Nephron progenitor cell (in vitro differentiated cells): ENCODE measurements around the gene HDAC4.
A peak's percentile ranks its signal among the peaks of the same experiment; 100 is the strongest.

ENCODE experiments used
- DNase-seq: peaks from one replicate; pipeline ENCODE4 v3.0.0; 2021
- H3K27ac Mint-ChIP-seq: 2 replicates; pipeline ENCODE4 v1.8.0; 2021; ENCODE audit warnings: mild to moderate bottlenecking, moderate library complexity, mixed read lengths
- H3K27me3 Mint-ChIP-seq: 2 replicates; pipeline ENCODE4 v1.8.0; 2021; ENCODE audit warnings: mild to moderate bottlenecking, low read depth, mixed read lengths; ENCODE audit not compliant: poor library complexity
- H3K36me3 Mint-ChIP-seq: 2 replicates; pipeline ENCODE4 v1.8.0; 2021; ENCODE audit warnings: low read depth, mixed read lengths
- H3K4me1 Mint-ChIP-seq: 2 replicates; pipeline ENCODE4 v1.8.0; 2021; ENCODE audit warnings: mixed read lengths
- H3K4me3 Mint-ChIP-seq: 2 replicates; pipeline ENCODE4 v1.8.0; 2021; ENCODE audit warnings: mild to moderate bottlenecking, moderate library complexity, mixed read lengths
- H3K9me3 Mint-ChIP-seq: 2 replicates; pipeline ENCODE4 v1.8.0; 2021; ENCODE audit warnings: mild to moderate bottlenecking, moderate library complexity, mixed read lengths
- TF ChIP-seq, protein P1 (sequence below): fragments of 200-600 bp; sonication (generic); IDR thresholded peaks from 2 replicates; pipeline ENCODE4 v1.5.0; 2021; ENCODE audit warnings: antibody characterized with exemption

Gene HDAC4

DNA sequence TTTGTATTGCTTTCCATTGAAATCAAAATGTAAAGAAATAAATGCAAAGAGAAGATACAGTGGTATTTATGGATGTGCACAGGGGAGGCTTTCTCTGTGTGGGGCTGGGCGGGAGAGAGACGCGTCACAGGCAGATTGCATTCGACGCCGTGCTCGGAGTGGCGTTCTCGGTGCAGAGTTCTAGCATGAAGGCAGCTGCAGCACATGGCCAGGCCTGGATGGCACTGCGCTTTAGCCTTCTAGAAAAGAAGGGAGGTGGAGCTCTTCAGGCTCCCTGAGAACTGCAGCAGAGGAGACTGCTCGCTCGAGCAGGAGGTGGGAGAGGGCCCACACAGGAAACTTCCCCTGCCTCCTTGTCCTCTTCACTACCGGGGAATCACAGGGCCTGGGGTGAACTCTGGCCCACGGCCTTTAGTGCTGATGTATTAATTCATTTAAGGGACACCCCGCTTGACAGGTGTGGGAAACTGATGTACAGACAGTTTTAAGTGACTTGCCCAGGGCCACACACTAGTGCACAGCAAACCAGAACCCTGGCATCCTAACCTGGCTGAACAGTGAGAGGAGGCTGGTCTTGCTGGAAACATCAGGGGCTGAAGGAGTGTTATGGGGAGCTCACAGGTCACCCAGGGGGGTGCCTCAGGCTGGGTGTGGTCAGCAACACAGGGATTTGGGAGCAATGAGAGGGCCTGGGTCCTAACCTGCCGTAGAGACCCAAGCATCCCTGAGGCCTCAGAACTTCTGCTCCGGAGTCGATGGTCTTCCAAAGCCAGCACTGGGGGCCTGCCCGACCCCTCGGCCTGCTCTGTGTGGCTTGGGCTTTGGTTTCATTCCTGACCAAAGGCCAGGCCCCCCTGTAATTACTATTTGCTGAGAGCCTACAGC is 199.9 kb downstream of the HDAC4 start:
- H3K36me3 Mint-ChIP-seq: peaks cover 30% of the 10 kb centered on the region
- TF ChIP-seq, protein P1, sequence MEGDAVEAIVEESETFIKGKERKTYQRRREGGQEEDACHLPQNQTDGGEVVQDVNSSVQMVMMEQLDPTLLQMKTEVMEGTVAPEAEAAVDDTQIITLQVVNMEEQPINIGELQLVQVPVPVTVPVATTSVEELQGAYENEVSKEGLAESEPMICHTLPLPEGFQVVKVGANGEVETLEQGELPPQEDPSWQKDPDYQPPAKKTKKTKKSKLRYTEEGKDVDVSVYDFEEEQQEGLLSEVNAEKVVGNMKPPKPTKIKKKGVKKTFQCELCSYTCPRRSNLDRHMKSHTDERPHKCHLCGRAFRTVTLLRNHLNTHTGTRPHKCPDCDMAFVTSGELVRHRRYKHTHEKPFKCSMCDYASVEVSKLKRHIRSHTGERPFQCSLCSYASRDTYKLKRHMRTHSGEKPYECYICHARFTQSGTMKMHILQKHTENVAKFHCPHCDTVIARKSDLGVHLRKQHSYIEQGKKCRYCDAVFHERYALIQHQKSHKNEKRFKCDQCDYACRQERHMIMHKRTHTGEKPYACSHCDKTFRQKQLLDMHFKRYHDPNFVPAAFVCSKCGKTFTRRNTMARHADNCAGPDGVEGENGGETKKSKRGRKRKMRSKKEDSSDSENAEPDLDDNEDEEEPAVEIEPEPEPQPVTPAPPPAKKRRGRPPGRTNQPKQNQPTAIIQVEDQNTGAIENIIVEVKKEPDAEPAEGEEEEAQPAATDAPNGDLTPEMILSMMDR: no peak
- H3K9me3 Mint-ChIP-seq: no peaks in the 10 kb centered on the region
- peak overlapping the region; percentile 61 for H3K27ac Mint-ChIP-seq
- DNase-seq: no peak
- H3K27me3 Mint-ChIP-seq: peaks cover 7% of the 10 kb centered on the region
- H3K4me1 Mint-ChIP-seq: peaks cover 59% of the 10 kb centered on the region
- H3K4me3 Mint-ChIP-seq: no peak overlapping the region

DNA sequence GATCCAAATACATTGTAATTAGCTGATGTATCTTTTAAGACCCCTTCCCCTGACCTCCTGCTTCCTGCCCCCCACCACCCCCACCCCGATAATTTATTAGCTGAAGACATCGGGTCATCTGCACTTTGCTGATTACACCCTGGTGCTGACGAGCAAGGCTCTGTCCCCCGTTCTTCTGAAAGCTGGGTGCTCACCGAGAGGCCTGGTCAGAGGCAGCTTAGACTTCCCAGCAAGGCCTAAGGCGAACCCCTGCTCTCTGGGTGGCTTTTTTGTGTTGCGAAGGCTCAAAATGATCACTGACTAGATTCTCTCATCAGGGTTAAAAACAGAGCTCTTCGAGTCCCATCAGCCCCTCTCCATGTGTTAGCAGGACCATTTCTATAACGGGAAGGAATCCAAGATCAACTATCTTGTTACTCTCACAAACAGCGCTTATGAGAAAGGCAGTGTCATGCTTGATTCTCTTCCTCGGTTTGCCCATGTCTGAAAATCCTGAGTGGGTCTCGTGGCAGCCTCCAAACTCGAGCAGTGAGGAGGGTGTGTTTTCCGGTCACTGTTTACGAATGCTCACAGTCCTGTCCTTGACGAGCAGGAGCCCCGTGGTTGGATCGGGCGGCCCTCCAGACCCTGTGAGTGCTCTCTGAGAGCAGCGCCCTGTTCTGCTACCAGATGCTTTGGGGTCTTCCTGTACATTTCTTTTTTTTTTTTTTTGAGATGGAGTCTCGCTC is 201.6 kb downstream of the HDAC4 start:
- peaks cover 24% of the 10 kb centered on the region for H3K36me3 Mint-ChIP-seq
- TF ChIP-seq, protein P1: no peak
- DNase-seq: no peak
- H3K27me3 Mint-ChIP-seq: peaks cover 7% of the 10 kb centered on the region
- H3K9me3 Mint-ChIP-seq: no peaks in the 10 kb centered on the region
- no peak overlapping the region for H3K4me3 Mint-ChIP-seq
- peaks cover 62% of the 10 kb centered on the region for H3K4me1 Mint-ChIP-seq
- H3K27ac Mint-ChIP-seq: peak overlapping the region; percentile 90

DNA sequence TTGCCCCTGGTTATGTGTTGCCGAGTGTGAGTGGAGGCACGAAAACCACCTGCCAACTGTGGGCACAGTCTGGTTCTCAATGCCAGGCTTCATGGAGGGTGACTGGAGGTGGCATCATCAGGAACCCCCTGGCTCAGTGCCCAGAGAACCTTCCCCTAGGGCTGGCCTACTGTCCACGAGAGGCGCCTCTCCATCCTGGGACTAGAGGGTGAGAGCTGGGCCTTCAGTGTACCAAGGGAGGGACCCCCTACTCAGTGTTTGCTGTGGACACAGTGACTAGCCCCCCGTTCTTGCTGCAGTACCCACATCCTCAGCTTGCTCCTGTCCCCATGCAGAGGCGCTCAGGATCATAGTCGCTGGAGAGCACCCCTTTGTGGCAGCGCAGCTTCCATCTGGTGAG is 202.6 kb downstream of the HDAC4 start:
- TF ChIP-seq, protein P1: no peak
- H3K9me3 Mint-ChIP-seq: no peaks in the 10 kb centered on the region
- no peak overlapping the region for H3K27ac Mint-ChIP-seq
- DNase-seq: no peak
- peaks cover 72% of the 10 kb centered on the region for H3K4me1 Mint-ChIP-seq
- H3K4me3 Mint-ChIP-seq: no peak overlapping the region
- H3K36me3 Mint-ChIP-seq: peaks cover 24% of the 10 kb centered on the region
- H3K27me3 Mint-ChIP-seq: peaks cover 2% of the 10 kb centered on the region

DNA sequence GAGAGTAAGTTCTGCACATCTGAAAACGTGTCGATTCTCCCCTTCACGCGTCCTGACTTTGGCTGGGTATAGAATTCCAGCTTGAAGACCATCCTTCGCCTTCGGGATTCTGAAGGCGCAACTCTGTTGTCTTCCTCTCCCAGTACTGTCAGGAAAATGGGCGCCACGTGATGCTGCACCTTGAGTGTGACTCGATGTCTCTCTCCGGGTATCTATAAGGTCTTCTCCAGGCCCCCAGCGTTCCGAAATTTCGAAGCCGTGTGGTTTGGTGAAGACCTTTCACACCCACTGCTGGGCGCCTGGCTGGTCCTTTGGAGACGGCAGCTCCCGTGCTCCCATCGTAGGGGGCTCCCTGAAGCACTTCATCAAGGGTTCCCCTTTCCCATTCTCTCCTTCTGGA is 203.7 kb downstream of the HDAC4 start:
- H3K36me3 Mint-ChIP-seq: peaks cover 24% of the 10 kb centered on the region
- H3K4me1 Mint-ChIP-seq: peaks cover 74% of the 10 kb centered on the region
- no peaks in the 10 kb centered on the region for H3K9me3 Mint-ChIP-seq
- H3K4me3 Mint-ChIP-seq: no peak overlapping the region
- H3K27me3 Mint-ChIP-seq: no peaks in the 10 kb centered on the region
- TF ChIP-seq, protein P1: no peak
- H3K27ac Mint-ChIP-seq: no peak overlapping the region
- no peak for DNase-seq

DNA sequence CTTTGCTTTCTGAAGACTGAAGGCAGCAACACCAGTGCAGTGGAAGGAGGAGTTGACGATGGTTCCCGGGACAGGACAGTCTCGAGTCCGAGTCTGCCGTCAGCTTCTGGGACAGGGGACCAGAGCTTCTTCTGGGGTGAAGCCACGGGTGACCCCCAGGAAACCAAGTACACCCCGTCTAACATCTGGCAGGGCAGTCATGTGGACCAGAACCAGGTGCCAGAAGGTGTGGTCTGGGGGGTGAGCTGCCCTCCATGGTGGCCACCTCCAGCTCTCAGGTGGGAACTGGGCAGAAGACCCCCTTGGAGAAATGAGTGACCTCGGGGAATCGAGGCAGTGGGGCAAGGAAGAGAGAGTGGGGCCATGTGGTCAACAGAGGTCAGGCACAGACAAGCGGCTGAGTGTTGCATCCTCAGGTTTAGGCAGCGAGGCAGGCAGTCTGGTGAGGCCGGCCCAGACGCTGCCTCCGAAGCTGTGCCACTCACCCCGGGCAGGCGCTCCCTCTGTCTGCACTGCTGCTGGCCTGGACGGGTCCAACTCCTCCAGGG is 204.3 kb downstream of the HDAC4 start:
- Mint-ChIP-seq H3K4me1 (peaks cover 74% of the 10 kb centered on the region), H3K4me3 (no peak overlapping the region), H3K9me3 (no peaks in the 10 kb centered on the region), H3K27me3 (no peaks in the 10 kb centered on the region), H3K36me3 (peaks cover 24% of the 10 kb centered on the region), H3K27ac (no peak overlapping the region)
- no peak for DNase-seq
- TF ChIP-seq, protein P1: no peak
